HG02623 (cell line): ENCODE results near the gene TPT1.
A peak's percentile ranks its signal among the peaks of the same experiment; 100 is the strongest.
"Not testable (repeated sequence)": the region's sequence is repeated elsewhere in the genome, so short reads cannot be mapped to it uniquely, and the experiment has no call there.

Experiments used
- ATAC-seq: cut with Tn5 transposase; IDR thresholded peaks from one replicate; pipeline ENCODE4 v1.9.1; 2021; ENCODE audit warnings: moderate library complexity; ENCODE audit not compliant: unreplicated experiment

The TPT1 gene

DNA sequence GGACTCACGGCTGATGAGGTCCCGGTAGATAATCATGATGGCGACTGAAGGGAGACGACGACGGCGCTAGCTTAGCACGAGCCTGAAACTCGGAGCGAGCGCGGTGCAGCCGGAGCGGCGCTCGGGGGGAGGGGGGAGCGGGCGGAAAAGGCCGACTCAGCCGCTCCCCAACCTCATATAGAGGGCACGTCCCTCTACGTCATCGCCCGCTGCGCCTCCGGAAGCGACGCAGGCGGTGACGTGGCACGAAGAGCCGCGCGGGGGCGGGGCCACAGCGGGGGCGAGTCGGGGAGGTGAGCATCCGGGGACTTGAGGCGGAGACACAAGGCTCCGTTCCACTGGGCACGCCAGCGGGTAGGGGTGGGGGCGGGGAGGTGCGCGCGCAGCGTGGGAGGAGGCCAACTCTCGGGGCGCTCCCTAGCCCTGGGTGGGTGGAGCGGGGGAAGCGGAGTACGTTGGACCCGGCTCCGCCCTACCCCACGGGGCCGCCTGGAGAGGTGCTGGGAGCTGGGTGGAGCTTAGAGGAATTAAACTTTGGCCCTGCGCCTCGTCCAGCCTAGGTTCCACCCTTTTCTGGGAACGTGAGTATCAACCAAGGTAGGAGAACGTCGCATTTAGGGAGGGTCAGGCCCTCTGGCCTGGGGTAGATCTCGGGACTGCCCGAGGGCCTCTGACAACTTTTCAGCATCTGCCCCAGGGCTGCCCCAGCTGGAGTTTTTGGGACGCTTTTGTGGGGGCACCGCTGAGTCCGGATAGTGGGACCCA is at the start of gene TPT1:
Gene TPT1 (minus strand): TSS at position 150 of the 765 bp plus-strand sequence. CDS start 114 bp downstream, at position 36.
- ATAC-seq = peak; percentile 80

DNA sequence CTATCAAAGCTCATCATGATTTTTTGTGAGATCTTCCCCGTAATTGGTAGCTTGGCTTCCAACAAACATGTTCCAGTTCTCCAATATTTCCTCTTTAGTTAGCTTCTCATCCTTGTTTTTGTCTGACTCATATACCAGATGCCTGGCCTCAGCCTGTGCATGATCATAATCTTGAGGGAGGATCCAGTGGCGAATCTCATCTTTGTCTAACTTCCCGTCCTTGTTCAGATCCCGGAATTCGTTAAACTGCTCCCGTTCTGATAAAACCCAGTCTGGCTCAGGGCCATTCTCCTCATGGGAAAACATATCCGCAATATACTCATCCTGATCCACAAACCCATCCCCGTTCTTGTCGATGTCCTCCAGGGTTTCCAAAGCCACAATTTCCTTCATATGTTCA is 49.4 kb upstream of the TPT1 start:
- not testable (repeated sequence) for ATAC-seq

DNA sequence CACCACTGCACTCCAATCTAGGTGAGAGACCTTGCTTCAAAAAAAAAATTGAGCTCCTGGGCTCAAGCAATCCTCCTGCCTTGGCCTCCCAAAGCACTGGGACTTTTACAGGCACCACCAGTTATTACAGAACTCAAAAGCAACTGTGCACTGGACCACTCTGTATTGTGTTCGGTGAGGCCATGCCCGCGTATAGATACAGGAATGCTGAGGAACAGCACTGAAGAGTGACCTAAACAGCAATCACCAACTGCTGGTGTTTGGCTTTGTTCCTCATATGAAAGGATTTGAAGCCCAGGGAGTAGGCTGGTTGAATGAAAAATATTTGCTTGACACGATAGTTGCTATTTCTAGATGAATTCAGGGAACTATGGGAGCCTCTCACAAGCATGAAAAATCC is 47.7 kb upstream of the TPT1 start:
- no peak for ATAC-seq

DNA sequence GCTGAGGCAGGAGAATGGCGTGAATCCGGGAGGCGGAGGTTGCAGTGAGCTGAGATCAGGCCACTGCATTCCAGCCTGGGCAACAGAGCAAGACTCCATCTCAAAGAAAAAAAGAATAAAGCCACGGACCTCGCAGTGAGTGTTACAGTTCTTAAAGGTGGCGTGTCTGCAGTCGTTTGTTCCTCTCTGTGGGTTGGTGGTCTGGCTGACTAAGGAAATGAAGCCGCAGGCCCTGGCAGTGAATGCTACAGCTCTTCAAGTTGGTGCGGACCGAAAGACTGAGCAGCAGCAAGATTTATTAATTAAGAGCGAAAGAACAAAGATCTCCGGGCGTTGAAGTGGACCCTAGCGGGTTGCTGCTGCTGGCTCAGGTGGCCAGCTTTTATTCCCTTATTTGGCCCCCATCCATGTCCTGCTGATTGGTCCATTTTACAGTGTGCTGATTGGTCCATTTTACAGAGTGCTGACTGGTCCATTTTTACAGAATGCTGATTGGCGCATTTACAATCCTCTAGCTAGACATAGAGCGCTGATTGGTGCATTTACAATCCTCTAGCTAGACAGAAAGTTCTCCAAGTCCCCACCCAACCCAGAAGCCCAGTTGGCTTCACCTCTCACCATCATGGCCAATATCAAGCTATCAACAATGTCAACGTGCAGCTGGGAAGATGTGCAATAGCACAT is 46.1 kb upstream of the TPT1 start:
- ATAC-seq = not testable (repeated sequence)

DNA sequence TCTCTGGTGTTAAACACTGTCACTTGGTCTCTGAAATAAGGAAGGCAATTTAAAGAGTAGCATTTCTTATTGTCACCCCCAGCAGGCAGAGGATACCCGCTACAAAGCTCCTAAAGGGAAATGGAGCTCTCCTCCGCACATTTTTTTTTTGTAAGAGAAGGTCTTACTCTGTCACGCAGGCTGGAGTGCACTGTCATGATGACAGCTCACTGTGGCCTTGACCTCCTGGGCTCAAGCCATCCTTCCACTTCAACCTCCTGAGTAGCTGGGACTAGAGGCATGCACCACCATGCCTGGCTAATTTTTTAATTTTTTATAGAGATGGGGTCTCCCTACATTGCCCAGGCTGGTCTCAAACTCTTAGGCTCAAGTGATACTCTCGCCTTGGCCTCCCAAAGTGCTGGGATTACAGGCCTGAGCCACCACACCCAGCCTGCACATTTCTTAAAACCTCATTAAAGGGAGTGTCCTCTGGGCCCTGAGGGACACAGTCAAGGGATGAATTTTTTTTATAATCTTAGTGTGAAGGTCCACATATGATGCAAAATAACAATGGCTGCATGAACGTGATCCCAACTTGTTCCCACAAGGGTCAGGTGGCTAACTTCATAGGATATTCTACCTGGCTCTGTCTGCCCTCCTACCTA is 45.0 kb upstream of the TPT1 start:
- no peak for ATAC-seq

DNA sequence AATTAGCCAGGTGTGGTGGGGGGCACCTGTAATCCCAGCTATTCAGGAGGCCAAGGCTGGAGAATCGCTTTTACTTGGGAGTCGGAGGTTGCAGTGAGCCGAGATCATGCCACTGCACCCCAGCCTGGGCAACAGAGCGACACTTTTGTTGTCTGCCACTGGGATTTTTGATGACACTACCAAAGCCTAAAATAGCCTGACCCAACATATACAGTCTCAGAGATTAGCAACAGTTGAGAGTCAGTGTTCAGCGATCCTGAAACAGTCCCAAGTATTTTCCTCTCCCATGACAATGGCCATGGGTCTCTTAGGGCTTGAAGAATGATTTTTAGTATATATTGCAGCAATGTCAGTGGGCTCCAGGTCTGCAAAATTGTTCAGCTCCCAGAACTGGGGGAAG is 44.3 kb upstream of the TPT1 start:
- ATAC-seq = no peak

DNA sequence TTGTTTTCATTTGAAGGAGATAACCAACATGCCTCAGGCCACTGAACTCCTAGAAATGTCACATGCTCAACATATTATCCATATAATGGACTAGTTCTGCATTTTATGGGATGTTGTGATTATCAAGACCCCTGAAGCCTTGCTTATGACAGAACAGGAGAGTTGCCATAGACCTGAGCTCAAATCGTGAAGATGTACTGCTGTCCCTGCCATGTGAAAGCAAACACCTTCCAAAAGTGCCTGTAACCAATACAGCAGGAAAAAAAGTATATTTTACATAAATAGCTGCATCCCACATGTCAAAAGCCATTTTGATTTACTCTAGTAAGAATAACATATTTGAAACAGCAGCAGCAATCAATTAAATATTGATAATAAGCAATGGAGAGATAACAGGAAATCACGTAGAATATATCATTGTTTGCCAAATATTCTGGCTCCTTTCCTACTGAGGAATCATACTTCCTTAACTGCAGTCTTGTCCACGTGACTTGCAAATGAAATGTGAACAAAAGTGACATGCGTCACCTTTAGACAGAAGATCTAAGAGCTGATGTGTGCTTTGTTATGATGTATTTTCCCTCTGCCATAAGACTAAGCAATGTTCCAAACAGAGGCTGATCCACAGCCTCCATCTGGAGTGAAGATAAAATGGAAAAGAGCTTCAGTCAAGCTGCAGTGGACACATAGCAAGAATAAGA is 43.6 kb upstream of the TPT1 start:
- ATAC-seq = no peak

DNA sequence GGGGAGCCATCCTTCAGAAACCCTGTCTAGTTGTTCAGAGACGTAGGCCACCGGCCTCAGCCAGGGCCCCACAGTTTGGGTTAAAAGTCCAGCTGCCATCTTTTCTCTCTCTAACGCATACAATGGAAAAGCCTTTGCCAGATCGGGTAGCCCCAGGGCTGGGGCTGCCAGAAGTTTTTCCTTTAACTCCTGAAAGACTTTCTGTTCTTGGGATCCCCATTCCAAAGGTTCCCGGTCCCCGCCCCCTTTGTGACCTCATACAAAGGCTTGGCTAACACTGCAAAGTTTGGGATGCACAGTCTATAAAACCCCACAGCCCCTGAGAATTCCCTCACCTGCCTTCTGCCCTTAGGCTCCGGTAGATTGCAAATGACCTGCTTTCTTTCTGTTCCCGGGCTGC is 41.8 kb upstream of the TPT1 start:
- not testable (repeated sequence) for ATAC-seq

DNA sequence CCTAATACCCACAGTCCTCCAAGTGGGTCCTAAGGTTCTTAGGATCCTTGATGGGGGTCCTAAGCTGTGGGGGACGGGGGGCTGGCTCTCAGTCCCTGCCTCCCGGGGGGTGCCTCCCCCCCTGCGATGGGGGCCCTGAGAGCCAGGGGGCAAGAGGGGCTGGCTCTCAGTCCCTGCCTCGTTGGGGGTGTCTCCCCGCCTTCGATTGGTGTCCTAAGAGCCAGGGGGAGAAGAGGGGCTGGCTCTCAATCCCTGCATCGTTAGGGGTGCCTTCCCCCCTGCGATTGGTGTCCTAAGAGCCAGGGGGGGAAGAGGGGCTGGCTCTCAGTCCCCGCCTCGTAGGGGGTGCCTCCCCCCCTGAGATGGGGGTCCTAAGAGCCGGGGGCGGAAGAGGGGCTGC is 40.2 kb upstream of the TPT1 start:
- no peak for ATAC-seq

DNA sequence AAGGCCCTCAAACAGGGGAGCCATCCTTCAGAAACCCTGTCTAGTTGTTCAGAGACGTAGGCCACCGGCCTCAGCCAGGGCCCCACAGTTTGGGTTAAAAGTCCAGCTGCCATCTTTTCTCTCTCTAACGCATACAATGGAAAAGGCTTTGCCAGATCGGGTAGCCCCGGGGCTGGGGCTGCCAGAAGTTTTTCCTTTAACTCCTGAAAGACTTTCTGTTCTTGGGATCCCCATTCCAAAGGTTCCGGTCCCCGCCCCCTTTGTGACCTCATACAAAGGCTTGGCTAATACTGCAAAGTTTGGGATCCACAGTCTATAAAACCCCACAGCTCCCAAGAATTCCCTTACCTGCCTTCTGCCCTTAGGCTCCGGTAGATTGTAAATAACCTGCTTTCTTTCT is 39.7 kb upstream of the TPT1 start:
- ATAC-seq = not testable (repeated sequence)

DNA sequence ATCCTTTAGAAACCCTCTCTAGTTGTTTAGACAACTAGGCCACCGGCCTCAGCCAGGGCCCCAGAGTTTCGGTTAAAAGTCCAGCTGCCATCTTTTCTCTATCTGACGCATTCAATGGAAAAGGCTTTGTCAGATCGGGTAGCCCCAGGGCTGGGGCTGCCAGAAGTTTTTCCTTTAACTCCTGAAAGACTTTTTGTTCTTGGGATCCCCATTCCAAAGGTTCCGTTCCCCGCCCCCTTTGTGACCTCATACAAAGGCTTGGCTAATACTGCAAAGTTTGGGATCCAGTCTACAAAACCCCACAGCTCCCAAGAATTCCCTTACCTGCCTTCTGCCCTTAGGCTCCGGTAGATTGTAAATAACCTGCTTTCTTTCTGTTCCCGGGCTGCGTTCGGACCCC is 38.5 kb upstream of the TPT1 start:
- not testable (repeated sequence) for ATAC-seq

DNA sequence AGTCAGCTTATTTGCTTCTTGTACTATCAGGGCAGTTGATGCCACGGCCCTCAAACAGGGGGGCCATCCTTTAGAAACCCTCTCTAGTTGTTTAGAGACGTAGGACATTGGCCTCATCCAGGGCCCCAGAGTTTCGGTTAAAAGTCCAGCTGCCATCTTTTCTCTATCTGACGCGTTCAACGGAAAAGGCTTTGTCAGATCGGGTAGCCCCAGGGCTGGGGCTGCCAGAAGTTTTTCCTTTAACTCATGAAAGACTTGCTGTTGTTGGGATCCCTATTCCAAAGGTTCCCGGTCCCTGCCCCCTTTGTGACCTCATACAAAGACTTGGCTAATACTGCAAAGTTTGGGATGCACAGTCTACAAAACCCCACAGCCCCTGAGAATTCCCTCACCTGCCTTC is 37.8 kb upstream of the TPT1 start:
- ATAC-seq = not testable (repeated sequence)

DNA sequence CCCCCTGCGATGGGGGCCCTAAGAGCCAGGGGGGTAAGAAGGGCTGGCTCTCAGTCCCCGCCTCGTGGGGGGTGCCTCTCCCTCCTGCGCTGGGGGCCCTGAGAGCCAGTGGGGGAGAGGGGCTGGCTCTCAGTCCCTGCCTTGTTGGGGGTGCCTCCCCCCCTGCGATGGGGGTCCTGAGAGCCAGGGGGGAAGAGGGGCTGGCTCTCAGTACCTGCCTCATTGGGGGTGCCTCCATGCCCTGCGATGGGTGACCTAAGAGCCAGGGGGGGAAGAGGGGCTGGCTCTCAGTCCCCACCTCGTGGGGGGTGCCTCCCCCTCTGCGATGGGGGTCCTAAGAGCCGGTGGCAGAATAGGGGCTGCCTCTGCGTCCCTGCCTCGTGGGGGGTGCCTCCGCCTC is 36.3 kb upstream of the TPT1 start:
- ATAC-seq = not testable (repeated sequence)

DNA sequence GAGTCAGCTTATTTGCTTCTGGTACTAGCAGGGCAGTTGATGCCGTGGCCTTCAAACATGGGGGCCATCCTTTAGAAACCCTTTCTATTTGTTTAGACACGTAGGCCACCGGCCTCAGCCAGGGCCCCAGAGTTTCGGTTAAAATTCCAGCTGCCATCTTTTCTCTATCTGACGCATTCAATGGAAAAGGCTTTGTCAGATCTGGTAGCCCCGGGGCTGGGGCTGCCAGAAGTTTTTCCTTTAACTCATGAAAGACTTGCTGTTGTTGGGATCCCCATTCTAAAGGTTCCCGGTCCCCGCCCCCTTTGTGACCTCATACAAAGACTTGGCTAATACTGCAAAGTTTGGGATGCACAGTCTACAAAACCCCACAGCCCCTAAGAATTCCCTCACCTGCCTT is 35.7 kb upstream of the TPT1 start:
- not testable (repeated sequence) for ATAC-seq

DNA sequence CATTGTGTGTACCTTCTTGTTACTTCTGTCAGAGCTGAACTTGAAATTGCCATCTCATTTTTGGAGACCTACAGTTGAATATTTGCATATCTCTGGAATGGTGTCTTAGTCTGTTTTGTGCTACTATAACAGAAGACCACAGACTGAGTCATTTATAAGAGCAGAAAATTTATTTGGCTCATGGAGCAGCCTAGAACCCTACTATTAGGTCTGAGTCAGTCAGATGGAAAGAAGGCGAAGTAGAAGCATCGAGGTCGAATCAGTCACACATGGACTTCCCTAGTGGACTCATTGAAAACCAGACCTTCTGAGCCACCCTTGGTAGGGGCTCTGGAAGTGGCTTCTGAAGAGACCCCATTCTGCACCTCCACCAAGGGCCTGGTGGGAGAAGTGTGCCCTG is 33.9 kb upstream of the TPT1 start:
- ATAC-seq = no peak

DNA sequence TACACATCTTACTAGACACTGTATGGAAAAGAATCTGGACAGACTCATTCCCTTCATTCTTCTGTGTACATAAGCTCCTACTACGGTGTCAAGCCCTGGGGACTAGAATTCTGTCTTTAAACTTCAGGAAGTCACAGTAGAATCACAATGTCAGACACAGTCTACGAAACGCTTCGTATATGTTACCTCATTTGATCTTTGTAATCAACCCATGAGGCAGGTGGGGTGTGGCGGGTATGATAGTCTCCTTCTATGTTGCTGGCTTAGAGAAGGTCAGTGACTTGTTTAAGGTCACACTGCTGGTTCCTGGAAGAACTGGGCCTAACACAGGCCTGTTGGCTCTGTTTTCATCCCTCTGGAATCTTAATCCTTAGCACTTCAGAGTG is 32.2 kb upstream of the TPT1 start:
- ATAC-seq = no peak

DNA sequence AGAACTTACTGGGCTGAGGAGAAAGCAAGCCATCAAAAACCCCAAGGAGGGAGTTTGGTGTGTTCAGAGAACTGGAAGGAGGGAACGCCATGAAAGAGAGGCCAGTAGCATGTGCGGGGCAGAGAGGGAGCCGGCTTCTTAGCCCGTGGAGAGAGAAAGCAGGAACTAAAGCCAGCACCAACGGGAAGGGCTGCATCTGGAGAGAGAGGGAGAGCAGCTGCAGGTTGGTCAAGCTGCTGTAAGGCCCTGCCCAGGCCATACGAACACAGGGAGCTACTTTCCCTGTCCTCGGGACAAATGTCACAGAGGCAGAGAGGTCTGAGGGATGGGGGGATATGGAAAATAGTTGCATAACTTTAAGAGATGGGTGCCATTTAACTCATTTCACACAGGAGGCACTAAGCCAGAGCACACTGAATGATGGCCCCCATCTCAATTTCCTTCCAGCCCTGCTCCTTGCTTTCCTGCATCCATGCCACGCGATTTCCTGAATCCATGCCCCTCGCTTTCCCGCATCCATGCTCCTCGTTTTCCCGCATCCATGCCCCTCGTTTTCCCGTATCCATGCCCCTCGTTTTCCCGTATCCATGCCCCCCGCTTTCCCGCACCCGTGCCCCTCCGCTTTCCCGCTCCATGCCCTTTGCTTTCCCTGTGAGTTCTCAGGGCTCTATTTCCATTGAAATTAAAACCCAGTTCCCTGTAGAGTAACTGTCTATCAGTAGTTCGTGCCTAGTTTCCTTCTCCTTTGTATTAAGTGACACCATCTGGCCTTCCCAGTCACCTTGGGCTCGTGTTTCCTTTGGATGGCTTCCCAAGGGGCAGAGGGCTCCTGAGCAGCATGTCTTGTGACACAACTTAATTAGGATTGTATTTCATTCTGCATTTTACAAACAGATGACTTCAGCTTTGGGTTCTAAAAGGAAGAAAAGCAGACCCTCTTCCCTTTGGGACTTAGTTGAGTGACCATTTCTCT is 31.5 kb upstream of the TPT1 start:
- ATAC-seq = no peak

DNA sequence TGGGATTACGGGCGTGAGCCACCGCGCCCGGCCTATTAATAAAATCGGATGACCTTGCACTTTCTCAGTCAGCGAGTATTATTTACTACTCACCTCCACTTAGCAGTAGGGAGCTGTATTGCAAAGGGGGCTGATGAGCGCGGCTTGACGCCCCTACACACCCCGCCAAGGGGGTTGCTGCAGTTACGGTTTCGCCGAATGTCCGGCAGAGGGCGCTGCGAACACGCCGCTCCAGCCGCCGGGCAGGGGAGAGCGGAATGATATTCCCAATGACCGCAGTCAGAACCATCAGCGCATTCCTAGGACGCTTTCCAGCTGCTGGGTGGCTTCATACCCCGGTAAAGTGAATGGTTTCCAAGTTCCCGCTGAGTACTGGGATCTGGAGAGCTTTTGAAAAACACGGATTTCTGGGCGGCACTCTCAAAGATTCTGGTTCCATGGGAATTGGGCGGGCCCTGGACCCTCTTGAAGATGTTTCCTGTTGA is 30.0 kb upstream of the TPT1 start:
- no peak for ATAC-seq

DNA sequence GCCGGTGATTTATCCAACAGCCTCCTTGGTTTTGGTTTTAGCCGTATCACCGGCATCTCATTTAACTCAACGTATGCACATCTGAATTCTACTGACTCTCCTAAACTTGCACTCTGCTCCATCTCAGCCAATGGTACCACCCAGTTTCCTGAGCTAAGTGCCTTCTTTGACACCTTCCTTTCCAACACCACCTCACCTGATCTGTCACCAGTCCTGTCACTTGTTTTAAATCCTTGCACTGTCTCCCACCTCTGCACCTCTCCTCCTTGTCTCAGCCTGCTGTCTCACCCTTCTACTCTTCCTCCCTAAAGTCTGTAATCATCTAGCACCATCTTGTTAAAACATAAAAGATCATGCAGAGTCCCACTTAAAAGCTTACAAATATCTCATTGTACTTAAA is 28.1 kb upstream of the TPT1 start:
- ATAC-seq = no peak

DNA sequence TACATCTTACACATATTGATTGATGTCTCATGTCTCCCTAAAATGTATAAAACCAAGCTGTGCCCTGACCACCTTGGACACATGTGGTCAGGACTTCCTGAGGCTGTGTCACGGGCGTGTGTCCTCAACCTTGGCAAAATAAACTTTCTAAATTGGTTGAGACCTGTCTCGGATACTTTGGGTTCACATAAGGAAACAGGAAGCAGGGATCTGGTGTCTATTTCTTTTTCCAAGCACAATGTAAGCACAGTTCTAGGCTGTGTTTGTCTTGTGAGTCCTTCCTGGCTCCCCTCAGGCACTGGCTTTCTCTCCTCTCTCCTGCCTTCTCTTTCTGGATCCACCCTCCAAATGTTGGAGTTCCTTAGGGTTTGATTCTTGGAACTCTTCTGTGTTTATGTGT is 27.6 kb upstream of the TPT1 start:
- no peak for ATAC-seq
